MM.1S (cell line): Measurements from ENCODE around the gene DHDH.

Experiments
- DNase-seq: peaks from one replicate; pipeline ENCODE4 v3.0.0-alpha.2; 2015
- H2AFZ ChIP-seq: fragments of 300-600 bp; sonication (generic); 2 replicates; pipeline ENCODE4 v1.6.0; 2016; ENCODE audit warnings: antibody characterized with exemption, low read length
- H3F3A ChIP-seq: fragments of 300-600 bp; sonication (generic); 2 replicates; pipeline ENCODE4 v1.6.1; 2016; ENCODE audit warnings: mild to moderate bottlenecking, antibody characterized with exemption, low read length, moderate library complexity, mixed read lengths; ENCODE audit not compliant: insufficient read depth
- H3K27ac ChIP-seq: fragments of 300-600 bp; sonication (generic); 2 replicates; pipeline ENCODE4 v1.5.1; 2016; ENCODE audit warnings: mild to moderate bottlenecking, low read length
- H3K27me3 ChIP-seq: fragments of 300-600 bp; sonication (generic); replicated peaks from 2 replicates; pipeline ENCODE4 v1.6.0; 2016; ENCODE audit warnings: low read length; ENCODE audit not compliant: insufficient read depth
- H3K36me3 ChIP-seq: fragments of 300-600 bp; sonication (generic); replicated peaks from 2 replicates; pipeline ENCODE4 v1.6.1; 2016; ENCODE audit warnings: mild to moderate bottlenecking, low read length, mixed read lengths; ENCODE audit not compliant: insufficient read depth
- H3K4me1 ChIP-seq: fragments of 300-600 bp; sonication (generic); 2 replicates; pipeline ENCODE4 v1.6.1; 2016; ENCODE audit warnings: low read length, mixed read lengths
- H3K4me2 ChIP-seq: fragments of 300-600 bp; sonication (generic); 2 replicates; pipeline ENCODE4 v1.6.0; 2016; ENCODE audit warnings: low read depth, low read length
- H3K4me3 ChIP-seq: fragments of 300-600 bp; sonication (generic); 2 replicates; pipeline ENCODE4 v1.5.1; 2016; ENCODE audit warnings: low read length, mixed read lengths
- H3K79me2 ChIP-seq: fragments of 300-600 bp; sonication (generic); 2 replicates; pipeline ENCODE4 v1.6.1; 2016; ENCODE audit warnings: mixed run types, low read length, mixed read lengths
- H3K9ac ChIP-seq: fragments of 300-600 bp; sonication (generic); 2 replicates; pipeline ENCODE4 v1.6.1; 2016; ENCODE audit warnings: low read length, mixed read lengths
- H3K9me2 ChIP-seq: fragments of 300-600 bp; sonication (generic); replicated peaks from 2 replicates; pipeline ENCODE4 v1.6.1; 2016; ENCODE audit warnings: mild to moderate bottlenecking, low read length, mixed read lengths; ENCODE audit not compliant: insufficient read depth
- H3K9me3 ChIP-seq: fragments of 300-600 bp; sonication (generic); replicated peaks from 2 replicates; pipeline ENCODE4 v1.6.1; 2016; ENCODE audit warnings: mild to moderate bottlenecking, low read length, mixed read lengths; ENCODE audit not compliant: insufficient read depth
- H4K20me1 ChIP-seq: fragments of 300-600 bp; sonication (generic); 2 replicates; pipeline ENCODE4 v1.6.1; 2016; ENCODE audit warnings: mild to moderate bottlenecking, low read length, moderate library complexity, mixed read lengths; ENCODE audit not compliant: insufficient read depth
- CTCF ChIP-seq: fragments of 300-600 bp; sonication (generic); IDR thresholded peaks from 2 replicates; pipeline ENCODE4 v1.5.1; 2016; ENCODE audit warnings: antibody characterized with exemption, low read length, mixed read lengths
- EZH2 ChIP-seq: fragments of 300-600 bp; sonication (generic); optimal IDR thresholded peaks from 2 replicates; pipeline ENCODE3; 2017; ENCODE audit warnings: low read depth, mild to moderate bottlenecking, antibody characterized with exemption, low read length, mixed read lengths
- EZH2phosphoT487 ChIP-seq: fragments of 300-600 bp; sonication (generic); IDR thresholded peaks from 2 replicates; pipeline ENCODE4 v1.6.1; 2018; ENCODE audit warnings: antibody characterized with exemption, low read length

DHDH gene

GRCh38 chr19:48989701-48990291 is 56.3 kb downstream of the DHDH start:
- no peaks in the 10 kb centered on the region for H3K9me3 ChIP-seq
- H3K79me2 ChIP-seq = peaks cover 41% of the 10 kb centered on the region
- H2AFZ ChIP-seq = no peak overlapping the region
- no peak overlapping the region for H3K4me3 ChIP-seq
- H3K27me3 ChIP-seq = no peaks in the 10 kb centered on the region
- no peak for DNase-seq
- no peaks in the 10 kb centered on the region for H4K20me1 ChIP-seq
- no peaks in the 10 kb centered on the region for H3F3A ChIP-seq
- H3K36me3 ChIP-seq = no peaks in the 10 kb centered on the region
- no peak overlapping the region for H3K27ac ChIP-seq
- H3K9ac ChIP-seq = no peak overlapping the region
- no peaks in the 10 kb centered on the region for H3K9me2 ChIP-seq
- TF ChIP-seq EZH2phosphoT487 (no peak), CTCF (no peak), EZH2 (no peak)
- H3K4me2 ChIP-seq = no peak overlapping the region
- peaks cover 7% of the 10 kb centered on the region for H3K4me1 ChIP-seq

DNA sequence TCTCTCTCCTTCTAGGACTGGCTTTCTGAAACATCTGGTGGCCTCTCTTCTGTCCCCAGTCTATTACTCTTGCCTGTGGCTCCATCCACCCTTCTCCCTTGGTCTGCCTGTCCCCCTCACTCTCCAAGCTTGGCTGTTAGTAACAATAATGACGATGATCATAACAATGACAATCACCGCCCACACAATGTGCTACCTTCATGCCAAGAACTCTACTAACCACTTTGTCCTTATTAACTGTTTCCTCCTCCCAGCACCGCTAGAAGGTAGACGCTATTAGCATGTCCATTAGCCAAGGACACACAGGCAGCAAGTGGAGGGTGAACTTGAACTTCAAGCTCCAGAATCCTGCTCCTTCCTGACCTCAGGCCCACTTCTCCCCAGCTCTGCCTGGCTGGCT is 56.9 kb downstream of the DHDH start:
- Histone ChIP-seq H3K9ac (no peak overlapping the region), H3K36me3 (no peaks in the 10 kb centered on the region), H3K27ac (no peak overlapping the region), H3K79me2 (peaks cover 47% of the 10 kb centered on the region), H3K4me2 (no peak overlapping the region), H4K20me1 (no peaks in the 10 kb centered on the region), H3K4me3 (no peak overlapping the region), H3F3A (no peaks in the 10 kb centered on the region), H3K9me2 (no peaks in the 10 kb centered on the region), H2AFZ (no peak overlapping the region), H3K4me1 (peaks cover 10% of the 10 kb centered on the region), H3K27me3 (no peaks in the 10 kb centered on the region), H3K9me3 (no peaks in the 10 kb centered on the region)
- no peak for TF ChIP-seq EZH2phosphoT487
- DNase-seq = no peak

GRCh38 chr19:48991011-48991609 is 57.6 kb downstream of the DHDH start:
- Histone ChIP-seq H2AFZ (no peak overlapping the region), H3K27ac (no peak overlapping the region), H3K4me2 (no peak overlapping the region; the same call in 1 of the 2 replicates), H3K4me1 (peaks cover 10% of the 10 kb centered on the region), H3K4me3 (no peak overlapping the region), H3K36me3 (no peaks in the 10 kb centered on the region), H4K20me1 (no peaks in the 10 kb centered on the region), H3K9me3 (no peaks in the 10 kb centered on the region), H3K27me3 (no peaks in the 10 kb centered on the region), H3K9me2 (no peaks in the 10 kb centered on the region), H3K79me2 (peaks cover 54% of the 10 kb centered on the region), H3K9ac (no peak overlapping the region), H3F3A (no peaks in the 10 kb centered on the region)
- DNase-seq = no peak
- no peak for TF ChIP-seq EZH2phosphoT487
- no peak for TF ChIP-seq CTCF
- no peak for TF ChIP-seq EZH2

- TF ChIP-seq CTCF = no peak
- Histone ChIP-seq H3K9ac (peak overlapping the region; percentile 75), H3K9me2 (no peaks in the 10 kb centered on the region), H3K4me3 (peak overlapping the region; percentile 96), H3K36me3 (no peaks in the 10 kb centered on the region), H3F3A (no peaks in the 10 kb centered on the region), H4K20me1 (no peaks in the 10 kb centered on the region), H3K9me3 (no peaks in the 10 kb centered on the region), H3K27me3 (no peaks in the 10 kb centered on the region), H3K79me2 (peaks cover 63% of the 10 kb centered on the region), H2AFZ (peak overlapping the region; percentile 69), H3K4me1 (peaks cover 10% of the 10 kb centered on the region), H3K27ac (peak overlapping the region; percentile 89; the same call in 1 of the 2 replicates), H3K4me2 (peak overlapping the region; percentile 62)
- peak; percentile 37 for DNase-seq
Observed at GRCh38 chr19:48991873-48992580, 58.5 kb downstream of the DHDH start.
